ENCODE data around the gene ADAMTSL4.
A peak's percentile ranks its signal among the peaks of the same experiment; 100 is the strongest.
"Not testable (repeated sequence)": the region's sequence is repeated elsewhere in the genome, so short reads cannot be mapped to it uniquely, and the experiment has no call there.

ADAMTSL4 gene

DNA sequence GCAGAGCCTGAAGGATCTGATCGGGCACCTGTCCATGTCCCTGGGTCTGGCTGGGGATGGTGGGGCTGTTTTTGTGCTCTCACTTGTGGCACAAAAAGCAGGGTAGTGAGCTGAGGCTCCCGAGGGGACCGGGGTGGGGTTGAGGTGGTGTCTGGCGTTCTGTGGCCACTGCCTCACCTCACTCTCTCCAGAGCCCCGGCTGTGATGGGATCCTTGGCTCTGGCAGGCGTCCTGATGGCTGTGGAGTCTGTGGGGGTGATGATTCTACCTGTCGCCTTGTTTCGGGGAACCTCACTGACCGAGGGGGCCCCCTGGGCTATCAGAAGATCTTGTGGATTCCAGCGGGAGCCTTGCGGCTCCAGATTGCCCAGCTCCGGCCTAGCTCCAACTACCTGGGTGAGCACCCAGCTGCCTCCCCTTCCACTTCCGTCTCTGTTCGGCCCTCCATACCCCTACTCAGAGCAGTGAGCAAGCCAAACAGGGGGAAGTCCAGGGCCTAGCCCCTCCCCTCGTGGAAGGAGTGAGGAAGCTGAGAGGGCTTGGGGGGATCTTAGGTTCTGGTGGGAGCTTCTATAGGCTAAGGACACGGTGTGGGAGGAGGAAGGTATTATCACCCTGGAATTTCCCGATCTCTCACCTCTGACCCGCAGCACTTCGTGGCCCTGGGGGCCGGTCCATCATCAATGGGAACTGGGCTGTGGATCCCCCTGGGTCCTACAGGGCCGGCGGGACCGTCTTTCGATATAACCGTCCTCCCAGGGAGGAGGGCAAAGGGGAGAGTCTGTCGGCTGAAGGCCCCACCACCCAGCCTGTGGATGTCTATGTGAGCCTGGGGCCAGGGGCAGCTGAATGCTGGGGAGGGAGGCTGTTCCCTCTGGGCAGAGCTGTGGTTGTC, 7.0 kb downstream of the ADAMTSL4 start:
- DNase-seq = no peak

DNA sequence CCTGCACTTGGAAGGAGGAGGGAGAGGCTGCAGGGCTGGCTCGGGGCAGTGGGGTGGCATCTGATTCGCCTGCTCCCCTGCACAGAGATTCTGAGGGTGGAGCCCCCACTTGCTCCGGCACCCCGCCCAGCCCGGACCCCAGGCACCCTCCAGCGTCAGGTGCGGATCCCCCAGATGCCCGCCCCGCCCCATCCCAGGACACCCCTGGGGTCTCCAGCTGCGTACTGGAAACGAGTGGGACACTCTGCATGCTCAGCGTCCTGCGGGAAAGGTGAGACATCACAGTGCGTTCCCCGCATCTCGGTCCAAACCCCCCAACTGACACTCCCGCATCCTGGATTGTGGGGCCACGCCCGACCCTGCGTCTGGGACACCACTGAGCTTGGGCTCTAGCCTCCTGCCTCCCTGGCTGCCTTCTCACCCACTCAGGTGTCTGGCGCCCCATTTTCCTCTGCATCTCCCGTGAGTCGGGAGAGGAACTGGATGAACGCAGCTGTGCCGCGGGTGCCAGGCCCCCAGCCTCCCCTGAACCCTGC, 7.9 kb downstream of the ADAMTSL4 start:
- DNase-seq = no peak

DNA sequence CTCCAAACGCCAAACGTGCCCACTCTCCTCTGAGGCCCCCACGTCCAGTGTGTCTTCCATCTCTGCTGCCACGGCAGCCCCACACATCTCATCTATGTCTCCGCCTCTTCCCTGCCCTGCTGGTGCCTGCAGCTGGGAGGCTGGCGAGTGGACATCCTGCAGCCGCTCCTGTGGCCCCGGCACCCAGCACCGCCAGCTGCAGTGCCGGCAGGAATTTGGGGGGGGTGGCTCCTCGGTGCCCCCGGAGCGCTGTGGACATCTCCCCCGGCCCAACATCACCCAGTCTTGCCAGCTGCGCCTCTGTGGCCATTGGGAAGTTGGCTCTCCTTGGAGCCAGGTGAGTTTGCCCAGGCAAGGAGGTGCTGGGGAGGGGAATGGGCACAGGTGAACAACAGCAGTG, 8.6 kb downstream of the ADAMTSL4 start:
- no peak for DNase-seq

DNA sequence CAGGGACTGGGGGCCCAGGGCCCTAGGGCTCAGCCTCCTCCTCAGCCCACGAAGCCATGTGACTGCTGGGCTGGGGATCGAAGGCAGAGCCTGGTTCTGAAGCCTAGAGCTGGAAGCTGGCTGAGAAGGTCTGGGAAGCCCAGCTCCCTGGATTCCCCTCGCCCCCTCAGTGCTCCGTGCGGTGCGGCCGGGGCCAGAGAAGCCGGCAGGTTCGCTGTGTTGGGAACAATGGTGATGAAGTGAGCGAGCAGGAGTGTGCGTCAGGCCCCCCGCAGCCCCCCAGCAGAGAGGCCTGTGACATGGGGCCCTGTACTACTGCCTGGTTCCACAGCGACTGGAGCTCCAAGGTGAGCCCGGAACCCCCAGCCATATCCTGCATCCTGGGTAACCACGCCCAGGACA, 9.1 kb downstream of the ADAMTSL4 start:
- DNase-seq = no peak

DNA sequence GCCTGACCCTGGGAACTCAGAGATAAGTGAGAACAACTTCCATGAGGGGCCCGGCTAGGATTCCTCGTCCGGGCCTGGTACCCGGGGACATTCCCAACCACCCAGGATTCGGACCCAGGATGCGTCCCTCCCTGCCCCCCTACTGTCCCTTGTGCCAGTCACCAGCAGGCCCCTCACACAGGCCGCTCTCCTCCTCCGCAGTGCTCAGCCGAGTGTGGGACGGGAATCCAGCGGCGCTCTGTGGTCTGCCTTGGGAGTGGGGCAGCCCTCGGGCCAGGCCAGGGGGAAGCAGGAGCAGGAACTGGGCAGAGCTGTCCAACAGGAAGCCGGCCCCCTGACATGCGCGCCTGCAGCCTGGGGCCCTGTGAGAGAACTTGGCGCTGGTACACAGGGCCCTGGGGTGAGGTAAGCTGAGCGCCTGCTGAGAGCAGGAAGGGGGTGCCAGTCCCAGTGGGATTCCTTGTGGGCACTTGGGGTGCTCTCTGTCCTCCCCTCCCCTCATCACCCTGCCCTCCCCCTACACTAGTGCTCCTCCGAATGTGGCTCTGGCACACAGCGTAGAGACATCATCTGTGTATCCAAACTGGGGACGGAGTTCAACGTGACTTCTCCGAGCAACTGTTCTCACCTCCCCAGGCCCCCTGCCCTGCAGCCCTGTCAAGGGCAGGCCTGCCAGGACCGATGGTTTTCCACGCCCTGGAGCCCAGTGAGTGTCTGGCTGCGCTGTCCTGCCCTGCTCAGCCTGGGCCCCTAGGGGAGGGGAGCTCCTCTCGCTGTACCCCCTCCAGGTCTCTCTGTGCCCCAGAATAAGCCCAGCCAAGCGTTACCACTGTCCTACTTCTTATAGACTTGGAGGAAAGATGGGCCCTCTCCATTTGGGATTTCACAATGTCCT, 9.8 kb downstream of the ADAMTSL4 start:
- DNase-seq = no peak

DNA sequence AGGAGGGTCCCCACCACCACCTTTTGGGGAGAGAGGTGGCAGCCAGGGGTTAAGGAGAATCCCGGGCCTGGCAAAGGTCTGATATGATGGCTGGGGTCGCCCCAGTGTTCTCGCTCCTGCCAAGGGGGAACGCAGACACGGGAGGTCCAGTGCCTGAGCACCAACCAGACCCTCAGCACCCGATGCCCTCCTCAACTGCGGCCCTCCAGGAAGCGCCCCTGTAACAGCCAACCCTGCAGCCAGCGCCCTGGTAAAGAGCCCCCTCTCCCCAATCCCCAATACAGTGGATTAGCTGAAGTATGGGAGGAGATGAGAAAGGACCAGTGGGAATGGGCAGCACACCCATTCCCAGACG, 10.4 kb downstream of the ADAMTSL4 start:
- no peak for DNase-seq

DNA sequence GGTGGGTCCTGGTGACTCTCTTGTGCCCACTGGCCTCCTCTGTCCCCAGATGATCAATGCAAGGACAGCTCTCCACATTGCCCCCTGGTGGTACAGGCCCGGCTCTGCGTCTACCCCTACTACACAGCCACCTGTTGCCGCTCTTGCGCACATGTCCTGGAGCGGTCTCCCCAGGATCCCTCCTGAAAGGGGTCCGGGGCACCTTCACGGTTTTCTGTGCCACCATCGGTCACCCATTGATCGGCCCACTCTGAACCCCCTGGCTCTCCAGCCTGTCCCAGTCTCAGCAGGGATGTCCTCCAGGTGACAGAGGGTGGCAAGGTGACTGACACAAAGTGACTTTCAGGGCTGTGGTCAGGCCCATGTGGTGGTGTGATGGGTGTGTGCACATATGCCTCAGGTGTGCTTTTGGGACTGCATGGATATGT, 10.8 kb downstream of the ADAMTSL4 start:
- peak; percentile 72 for DNase-seq

DNA sequence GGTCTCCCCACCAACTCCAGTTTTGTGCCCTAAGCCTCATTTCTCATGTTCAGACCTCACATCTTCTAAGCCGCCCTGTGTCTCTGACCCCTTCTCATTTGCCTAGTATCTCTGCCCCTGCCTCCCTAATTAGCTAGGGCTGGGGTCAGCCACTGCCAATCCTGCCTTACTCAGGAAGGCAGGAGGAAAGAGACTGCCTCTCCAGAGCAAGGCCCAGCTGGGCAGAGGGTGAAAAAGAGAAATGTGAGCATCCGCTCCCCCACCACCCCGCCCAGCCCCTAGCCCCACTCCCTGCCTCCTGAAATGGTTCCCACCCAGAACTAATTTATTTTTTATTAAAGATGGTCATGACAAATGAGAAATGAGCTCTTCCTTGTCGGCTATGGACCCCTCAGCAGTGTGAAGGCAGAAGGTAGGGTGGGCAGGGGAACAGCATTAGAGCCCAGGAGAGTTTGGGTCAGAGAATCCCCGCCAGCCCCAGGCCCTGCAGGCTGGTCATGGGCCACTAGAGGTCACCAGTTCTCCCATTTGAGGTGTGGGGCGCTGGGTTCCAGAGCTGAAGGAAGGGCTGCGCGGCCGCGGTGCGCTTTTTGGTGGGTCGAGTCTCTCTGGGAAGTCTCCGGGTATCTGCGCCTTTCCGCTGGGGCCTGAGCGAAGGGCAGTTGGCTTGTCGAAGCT, 11.5 kb downstream of the ADAMTSL4 start:
- peak; percentile 81 for DNase-seq

DNA sequence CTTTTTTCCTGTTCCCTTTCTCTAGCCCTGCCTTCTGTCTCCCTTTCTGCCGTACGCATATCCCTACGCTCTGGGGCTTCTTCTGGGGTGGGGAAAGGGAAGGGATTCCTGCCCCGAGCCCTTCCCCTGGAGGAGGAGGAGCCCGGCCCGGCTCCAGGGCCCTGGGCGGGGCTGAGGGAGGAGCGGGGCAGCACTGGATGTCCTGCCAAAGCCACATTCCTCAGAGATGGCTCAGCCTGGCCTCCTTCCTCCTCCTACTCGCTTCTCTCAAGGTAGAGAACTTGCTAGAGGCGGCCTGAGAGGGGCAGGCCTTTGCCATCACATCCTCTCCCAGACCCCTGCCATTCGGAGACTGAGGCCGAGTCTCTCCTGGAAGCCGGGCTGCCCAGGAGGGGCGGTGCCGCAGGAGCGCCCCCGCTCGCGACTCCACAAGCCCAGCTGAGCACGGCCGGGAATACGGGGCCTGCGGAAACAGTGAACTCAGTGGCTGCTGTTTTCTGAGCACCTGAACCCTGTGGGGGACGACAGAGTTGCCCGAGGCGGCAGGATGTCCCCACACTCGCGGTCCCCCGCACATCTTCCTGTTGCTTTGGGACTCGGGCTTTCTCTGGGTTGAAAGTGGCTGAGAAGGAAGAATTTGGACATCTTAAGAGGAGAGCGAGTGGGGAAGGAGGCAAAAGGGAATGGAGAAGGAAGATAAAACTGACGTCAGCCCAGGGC, 12.2 kb downstream of the ADAMTSL4 start:
- DNase-seq = peak; percentile 76

DNA sequence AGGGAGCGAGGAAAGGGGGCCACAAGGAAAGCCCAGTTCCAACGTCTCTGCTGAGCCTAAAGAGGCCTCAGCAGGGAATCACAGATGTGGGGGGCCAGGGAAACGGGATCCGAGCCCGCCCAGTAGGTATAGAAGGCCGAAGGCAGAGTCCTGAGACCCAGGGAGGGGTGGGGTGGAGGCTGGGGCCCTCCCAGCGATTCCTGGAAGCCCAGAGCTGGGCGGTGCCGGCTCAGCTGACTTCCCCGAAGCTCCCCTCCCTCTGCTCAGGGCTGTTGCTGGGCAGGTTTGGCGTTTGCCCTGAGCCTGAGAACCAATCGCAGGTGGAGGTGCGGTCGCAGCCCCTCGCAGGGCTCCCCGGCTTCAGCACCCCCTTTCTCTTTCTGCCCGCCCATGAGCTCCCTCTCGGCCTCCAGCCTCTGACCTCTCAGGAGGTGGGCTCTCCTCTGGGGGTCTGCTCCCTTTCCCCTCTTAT, 12.8 kb downstream of the ADAMTSL4 start:
- DNase-seq = peak; percentile 65

DNA sequence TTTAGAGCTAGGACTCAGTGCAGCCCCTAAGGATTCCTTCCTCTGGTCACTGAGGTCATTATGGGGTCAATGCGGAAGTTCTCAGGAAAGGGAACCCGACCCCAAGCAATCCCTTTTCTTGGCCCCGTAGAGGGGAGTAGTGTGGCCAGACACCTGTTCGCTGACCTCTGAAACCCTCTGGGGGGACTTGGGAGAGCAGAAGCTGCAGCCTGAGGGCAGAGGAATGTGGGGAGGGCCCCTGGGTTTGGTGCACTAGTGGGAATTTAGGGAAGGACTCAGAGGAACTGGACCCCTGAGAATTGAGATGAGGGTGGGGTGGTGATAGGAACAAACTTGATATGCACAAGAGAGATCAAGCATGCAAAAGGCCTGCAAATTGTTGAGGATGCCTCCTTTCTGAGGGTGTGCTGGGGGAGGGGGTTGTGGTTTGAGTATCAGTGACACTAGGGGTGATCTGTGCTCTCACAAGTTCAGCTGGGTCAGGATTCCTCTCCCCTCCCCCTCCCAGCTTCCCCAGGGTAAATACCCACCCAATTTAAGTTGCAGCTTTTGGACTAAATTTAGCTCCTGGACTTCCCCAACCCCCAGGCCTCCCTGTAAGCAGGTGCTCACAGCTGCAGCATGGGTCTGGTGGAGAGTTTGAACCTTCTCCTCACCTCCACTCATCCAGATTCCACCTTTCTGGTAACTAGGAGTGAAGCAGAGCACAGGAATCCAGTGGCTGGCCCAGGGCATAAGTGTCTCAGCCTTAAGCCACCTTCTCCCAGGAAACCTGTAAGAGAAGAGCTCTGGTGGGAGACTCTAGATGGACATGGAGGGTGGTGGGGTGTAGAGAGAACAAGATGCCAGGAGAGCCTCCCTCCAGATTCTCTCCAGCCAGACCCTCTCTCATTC, 13.5 kb downstream of the ADAMTSL4 start:
- DNase-seq = no peak

DNA sequence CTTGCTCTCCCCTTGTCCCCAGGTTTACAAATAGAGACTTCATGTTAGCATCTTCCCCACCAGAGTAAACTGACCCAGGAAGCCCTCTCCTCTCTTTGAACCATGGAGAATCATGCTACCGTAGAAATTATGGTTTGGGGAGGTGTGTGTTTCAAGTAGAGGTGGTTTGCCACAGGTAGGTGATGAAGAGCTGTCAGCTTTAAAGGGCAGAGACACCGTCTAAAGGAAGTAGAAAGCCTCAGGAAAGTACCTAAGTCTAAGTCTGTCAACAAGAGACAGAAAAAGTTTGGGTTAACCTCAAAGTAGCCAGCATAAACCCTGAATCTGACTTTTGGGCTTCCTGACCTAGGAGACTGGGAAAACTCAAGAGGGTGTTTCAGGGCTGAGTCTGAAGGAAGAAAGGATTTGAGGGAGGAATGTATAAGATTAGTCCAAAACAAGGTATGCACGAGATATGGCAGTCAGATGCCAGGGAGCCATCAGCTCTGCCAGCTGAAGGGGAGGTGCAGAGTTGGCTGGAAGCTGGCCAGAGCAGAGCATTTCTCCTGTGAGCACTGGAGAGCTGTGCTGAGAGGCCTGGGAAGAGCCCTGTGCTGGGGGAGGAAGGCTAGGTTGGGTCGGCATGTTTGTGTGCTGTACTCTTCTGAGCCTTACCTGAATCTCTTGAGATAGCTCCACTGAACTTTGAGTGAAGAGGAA, 14.3 kb downstream of the ADAMTSL4 start:
- no peak for DNase-seq

DNA sequence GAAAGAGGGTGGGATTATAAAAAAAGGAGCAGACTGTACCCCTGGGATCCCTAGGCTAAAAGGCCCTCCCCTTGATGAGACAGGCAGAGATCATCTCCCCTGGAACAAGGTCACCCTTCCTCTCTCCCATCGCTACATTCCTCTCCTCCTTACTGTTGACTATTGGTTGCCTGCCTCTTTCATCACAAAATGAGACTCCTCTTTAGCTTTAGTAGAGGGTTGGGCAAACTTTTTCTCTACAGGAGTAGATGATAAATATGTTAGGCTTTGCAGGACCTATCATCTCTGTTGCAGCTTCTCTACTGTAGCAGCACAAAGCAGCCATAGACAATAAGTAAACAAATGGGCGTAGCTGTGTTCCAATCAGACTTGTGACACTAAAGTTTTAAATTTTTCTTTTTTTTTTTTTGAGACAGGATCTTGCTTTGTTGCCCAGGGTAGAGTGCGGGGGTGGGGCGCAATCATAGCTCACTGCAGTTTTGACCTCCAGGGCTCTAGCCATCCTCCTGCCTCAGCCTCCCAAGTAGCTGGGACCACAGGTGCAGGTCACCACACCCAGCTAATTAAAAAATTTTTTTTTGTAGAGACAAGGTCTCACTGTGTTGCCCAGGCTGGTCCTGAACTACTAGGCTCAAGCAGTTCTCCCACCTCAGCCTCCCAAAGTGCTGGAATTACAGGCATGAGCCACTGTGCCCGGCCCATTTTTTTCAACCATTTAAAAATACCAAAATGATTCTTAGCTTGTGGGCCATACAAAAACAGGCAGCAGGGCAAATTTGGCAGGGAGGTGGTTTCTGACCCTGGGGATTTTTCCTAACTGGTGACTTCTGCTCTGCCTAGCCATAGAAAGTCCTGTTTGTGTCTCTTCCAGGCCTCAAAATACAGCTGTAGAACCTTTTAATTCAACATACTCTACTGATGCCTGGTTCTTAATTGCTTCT, 15.1 kb downstream of the ADAMTSL4 start:
- no peak for DNase-seq

DNA sequence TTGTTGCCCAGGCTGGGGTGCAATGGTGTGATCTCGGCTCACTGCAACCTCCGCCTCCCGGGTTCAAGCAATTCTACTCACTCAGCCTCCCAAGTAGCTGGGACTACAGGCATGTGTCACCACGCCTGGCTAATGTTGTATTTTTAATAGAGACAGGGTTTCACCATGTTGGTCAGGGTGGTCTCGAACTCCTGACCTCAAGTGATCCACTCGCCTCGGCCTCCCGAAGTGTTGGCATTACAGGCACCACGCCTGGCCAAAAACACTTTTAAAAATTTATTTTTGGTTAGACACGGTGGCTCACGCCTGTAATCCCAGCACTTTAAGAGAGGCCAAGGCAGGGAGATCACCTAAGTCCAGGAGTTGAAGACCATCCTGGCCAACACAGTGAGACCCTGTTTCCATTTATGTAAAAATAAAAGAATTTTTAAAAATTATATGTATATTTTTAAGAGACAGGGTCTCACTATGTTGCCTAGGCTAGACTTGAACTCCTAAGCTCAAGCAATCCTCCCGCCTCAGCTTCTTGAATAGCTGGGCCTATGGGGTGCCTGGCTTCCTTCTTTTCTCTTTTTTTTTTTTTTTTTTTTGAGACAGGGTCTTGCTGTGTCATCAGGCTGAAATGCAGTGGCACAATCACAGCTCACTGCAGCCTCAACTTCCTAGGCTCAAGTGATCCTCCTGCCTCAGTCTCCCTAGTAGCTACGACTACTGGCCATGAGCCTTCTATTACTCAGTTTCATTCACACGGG, 16.2 kb downstream of the ADAMTSL4 start:
- not testable (repeated sequence) for DNase-seq

DNA sequence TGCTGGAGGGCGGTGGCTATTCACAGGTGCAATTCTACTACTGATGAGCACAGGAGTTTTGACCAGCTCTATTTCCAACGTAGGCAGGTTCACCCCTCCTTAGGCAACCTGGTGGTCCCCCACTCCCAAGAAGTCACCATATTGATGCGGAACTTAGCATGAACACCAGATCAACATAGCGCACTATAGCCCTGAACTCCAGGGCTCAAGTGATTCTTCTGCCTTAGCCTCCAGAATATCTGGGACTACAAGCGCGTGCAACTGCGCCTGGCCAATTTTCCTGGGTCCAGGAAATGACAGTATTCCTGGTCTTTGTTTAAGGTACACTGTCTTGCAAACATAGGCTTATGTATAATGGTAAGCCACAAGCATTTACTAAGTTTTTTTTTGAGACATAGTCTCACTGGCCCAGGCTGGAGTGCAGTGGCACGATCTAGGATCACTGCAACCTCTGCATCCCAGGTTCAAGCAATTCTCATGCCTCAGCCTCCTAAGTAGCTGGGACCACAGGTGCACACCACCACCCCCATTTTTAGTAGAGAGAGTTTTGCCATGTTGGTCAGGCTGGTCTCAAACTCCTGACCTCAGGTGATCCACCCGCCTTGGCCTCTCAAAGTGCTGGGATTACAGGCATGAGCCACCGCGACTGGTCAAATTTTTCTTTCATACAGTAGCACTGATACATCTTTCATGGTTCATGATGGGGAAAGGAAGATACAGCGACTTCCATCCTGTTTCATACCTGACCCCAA, 17.6 kb downstream of the ADAMTSL4 start:
- no peak for DNase-seq

DNA sequence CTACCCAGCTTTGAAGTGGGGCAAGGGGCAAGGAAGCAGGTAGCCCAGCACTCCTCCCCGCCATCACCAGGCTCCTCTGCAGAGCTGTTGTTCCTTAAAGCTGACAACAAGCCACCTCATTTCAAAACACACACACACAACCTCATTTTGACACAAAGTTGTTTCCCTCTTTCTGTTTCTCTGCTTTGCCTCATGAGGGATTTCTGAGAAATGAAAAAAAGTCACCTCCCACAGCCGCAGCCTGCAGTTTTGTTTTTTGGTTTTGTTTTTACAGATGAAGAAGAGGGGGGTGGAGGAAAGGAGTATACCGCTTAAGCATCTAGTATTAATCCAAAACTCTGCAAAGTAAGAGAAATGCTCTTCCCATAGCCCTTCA, 18.1 kb downstream of the ADAMTSL4 start:
- no peak for DNase-seq

DNA sequence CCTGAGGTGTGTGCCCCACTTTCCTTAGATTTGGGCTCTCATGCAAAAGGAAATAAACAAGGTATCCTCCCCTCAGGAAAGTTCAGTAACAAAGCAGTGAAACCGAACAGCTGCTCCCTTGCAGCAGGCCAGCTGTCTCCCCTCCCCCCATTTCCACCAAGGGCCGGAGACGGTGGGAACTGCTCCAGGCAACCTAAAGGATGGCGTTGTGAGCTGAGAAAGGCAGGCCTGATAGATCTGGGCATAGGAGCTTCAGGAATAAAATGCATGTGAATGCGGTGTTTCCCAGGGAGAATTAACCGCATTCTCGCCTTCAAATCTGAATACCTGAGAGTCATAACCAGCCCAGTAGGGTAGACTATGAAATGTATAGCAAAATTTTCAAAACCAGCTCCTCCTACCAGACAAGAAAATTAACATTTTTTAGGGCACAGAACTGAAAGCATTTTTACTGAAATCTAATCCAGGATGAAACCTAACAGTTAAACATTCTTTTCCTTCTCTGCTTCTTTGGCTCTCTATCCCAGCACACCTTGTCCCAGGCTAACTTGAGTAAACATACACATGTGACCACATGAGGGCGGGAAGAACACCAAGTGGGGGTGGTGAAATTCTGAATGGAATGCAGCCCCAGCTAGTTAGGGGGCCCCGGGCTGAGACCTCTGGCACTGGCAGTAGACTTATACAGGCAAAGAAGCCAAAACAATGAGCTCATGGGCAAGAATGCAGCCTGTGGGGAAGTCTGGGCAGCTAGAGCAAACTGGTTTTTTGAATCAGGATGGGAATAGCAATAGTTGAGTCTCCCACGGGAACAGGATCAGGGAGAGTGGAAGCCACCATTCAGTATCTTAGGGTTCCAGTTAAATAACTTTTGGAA, 18.7 kb downstream of the ADAMTSL4 start:
- DNase-seq = no peak
